ENCODE measurements around the gene PHF23. TPM values are rescaled to one million over a fixed set of nuclear protein-coding genes. Genes with fewer than 3 reads are reported as not detected.
A peak's percentile ranks its signal among the peaks of the same experiment; 100 is the strongest.

The PHF23 gene
- 44.8 and 45.5 TPM in 2 replicates for total RNA-seq (2012; rRNA removed)
- 54.4 and 58.5 TPM in 2 replicates for polyA plus RNA-seq (2012; rRNA removed)
- 37.0 TPM in 2 replicates for polyA plus RNA-seq (2012; cell fraction: cytosol; rRNA removed)
- polyA plus RNA-seq (2012; cell fraction: nucleus; rRNA removed; ENCODE audit: low replicate concordance) = 22.3 and 31.7 TPM in 2 replicates
- percentile 77 among the genes with signal in this experiment for Bru-seq, nascent RNA
- BruChase-seq, experiment 1, labeled RNA remaining after a 6-hour chase = percentile 78 among the genes with signal in this experiment
- BruChase-seq, experiment 2, labeled RNA remaining after a 2-hour chase = percentile 94 among the genes with signal in this experiment
- long read RNA-seq, transcript PHF23-205 (5 exons, 1,768 nt) = minor isoform, 6 of 91 reads
- long read RNA-seq, transcript PHF23-201 (5 exons, 2,037 nt) = major isoform, 51 of 91 reads
- long read RNA-seq, partial matches to known transcripts = 19 of 91 reads
- long read RNA-seq, other reads (novel, unspliced or antisense) = 15 of 91 reads

GRCh38 chr17:7239091-7240027 lies at the start of gene PHF23:
TSS of gene PHF23 (minus strand) at chr17:7239457. CDS start at chr17:7239279, 178 bp downstream.
- peak within 1 kb of the TSS; percentile 50; the same call in 1 of the 2 replicates for H2BK120ac ChIP-seq (ENCODE audit: low read depth, low read length)
- H2AK5ac ChIP-seq (ENCODE audit: low read depth, low read length) = peak within 1 kb of the TSS; percentile 84
- H3K9me3 ChIP-seq (ENCODE audit: control insufficient read depth, insufficient read depth, low read length) = no peaks in the 10 kb centered on the region
- peak within 1 kb of the TSS; percentile 55 for H4K5ac ChIP-seq (ENCODE audit: low read depth, low read length)
- H4K8ac ChIP-seq (ENCODE audit: low read depth in 2 of 2, low read length in 2 of 2) = peak within 1 kb of the TSS; percentile 60 to 73; a peak in 3 of 4 replicates
- no peaks in the 10 kb centered on the region for H3K27me3 ChIP-seq (ENCODE audit: control insufficient read depth, insufficient read depth, low read length)
- H3K14ac ChIP-seq (replicated peaks; ENCODE audit: low read depth, low read length) = peak within 1 kb of the TSS; percentile 95
- peaks cover 29% of the 10 kb centered on the region for H4K20me1 ChIP-seq (ENCODE audit: insufficient read depth, low read length)
- peaks cover 19 to 64% of the 10 kb centered on the region in 2 experiments for H3K79me1 ChIP-seq (ENCODE audit: low read depth in 1 of 2, low read length in 2 of 2)
- peak within 1 kb of the TSS; percentile 97 for H3K9ac ChIP-seq (ENCODE audit: low read depth, low read length)
- peak within 1 kb of the TSS; percentile 91 for H2BK5ac ChIP-seq (ENCODE audit: low read depth, low read length, poor library complexity, severe bottlenecking)
- POLR2A ChIA-PET (ENCODE audit: unreplicated experiment) = interaction anchor here (1.0 kb wide), 1 partner anchor 10 kb away, joined by 3 read pairs; no protein-coding TSS in a partner anchor
- peak within 1 kb of the TSS; percentile 51 for H3K18ac ChIP-seq (ENCODE audit: low read depth, low read length)
- WGBS, 2 experiments (ENCODE audit: extremely low coverage in 2 of 2, insufficient read length in 1 of 2) = 0% methylated on average over 15 of the region's 72 CpGs; no CpG with 5 or more reads in 1 of the 2 experiments
- intact Hi-C loops (cut with micrococcal nuclease) (loop anchor here (5.0 kb wide), 1 partner anchor 58 kb away; no protein-coding TSS in a partner anchor), dilution Hi-C loops (cut with HindIII; ENCODE audit: low sequenced_read_pairs, unreplicated experiment) (no loop called here), in situ Hi-C loops (cut with MboI; ENCODE audit: low sequenced_read_pairs) (loop anchor here (25.0 kb wide), 1 partner anchor 923 kb away; the partner anchor contains the start of genes PER1 and VAMP2)
- peaks cover 14% of the 10 kb centered on the region for H3K4me1 ChIP-seq (ENCODE audit: control insufficient read depth, insufficient read depth, low read length)
- ATAC-seq (ENCODE audit: low read depth) (peak; percentile 70), DNase-seq (peak; percentile 99)
- H3K9me1 ChIP-seq (ENCODE audit: insufficient read depth, low read length) = peaks cover 2% of the 10 kb centered on the region; the same call in 1 of the 2 replicates
- peak within 1 kb of the TSS; percentile 89 for H3K4ac ChIP-seq (ENCODE audit: low read depth, low read length)
- peak within 1 kb of the TSS; percentile 75 for H4K91ac ChIP-seq (ENCODE audit: insufficient read depth, low read depth, low read length)
- H2AK9ac ChIP-seq (replicated peaks; ENCODE audit: low read depth, low read length, poor library complexity) = peak within 1 kb of the TSS; percentile 100
- H2BK15ac ChIP-seq (ENCODE audit: low read depth, low read length) = no peak within 1 kb of the TSS
- CTCF ChIA-PET = interaction anchor here (1.0 kb wide), 1 partner anchor 19 kb away, joined by 3 read pairs; the partner anchor contains the start of genes ACADVL and DLG4
- peak within 1 kb of the TSS; percentile 85 for H3K56ac ChIP-seq (ENCODE audit: extremely low read depth, insufficient read depth, low read length)
- no peak within 1 kb of the TSS for H2BK20ac ChIP-seq (ENCODE audit: low read depth, low read length)
- peak within 1 kb of the TSS; percentile 54 for H2AFZ ChIP-seq (replicated peaks; ENCODE audit: low read length, poor library complexity)
- BruUV-seq (replicated peaks) = no TSS peak
- H3K27ac ChIP-seq (ENCODE audit: insufficient read depth, low read length) = peak within 1 kb of the TSS; percentile 97
- peak within 1 kb of the TSS; percentile 81 for H3K4me2 ChIP-seq (ENCODE audit: low read depth, low read length)
- peaks cover 37% of the 10 kb centered on the region for H3K36me3 ChIP-seq (ENCODE audit: control insufficient read depth, insufficient read depth, low read length)
- H3K4me3 ChIP-seq (ENCODE audit: insufficient read depth, low read depth, low read length) = peak within 1 kb of the TSS; percentile 98
- peak within 1 kb of the TSS; percentile 94 for H3K23ac ChIP-seq (ENCODE audit: low read depth, low read length)
- TF ChIP-seq CEBPB (IDR thresholded peaks at IDR 0.05; ENCODE audit: low read depth, low read length) (no peak), MXI1 (IDR thresholded peaks at IDR 0.05; ENCODE audit: borderline replicate concordance, low read depth, low read length) (0 out of 2 replicates have a peak, but pooled peaks have one; percentile 17), FOS (IDR thresholded peaks at IDR 0.05; ENCODE audit: low read depth, low read length) (no peak), SMC3 (IDR thresholded peaks at IDR 0.05; ENCODE audit: low read depth, low read length) (no peak), CHD1 (IDR thresholded peaks at IDR 0.05; ENCODE audit: low read depth, low read length) (no peak), MAFK (IDR thresholded peaks at IDR 0.05; ENCODE audit: low read depth, low read length) (no peak), MAZ (IDR thresholded peaks at IDR 0.05; ENCODE audit: borderline replicate concordance, low read depth, low read length) (peak; percentile 100), NFE2L2 (IDR thresholded peaks at IDR 0.05; ENCODE audit: low read depth, low read length) (no peak), RAD21 (IDR thresholded peaks at IDR 0.05; ENCODE audit: low read length) (no peak), POLR2A (IDR thresholded peaks at IDR 0.05; ENCODE audit: low read depth, low read length) (no peak), BHLHE40 (IDR thresholded peaks at IDR 0.05; ENCODE audit: low read depth, low read length) (no peak)
- TF ChIP-seq, protein P1, sequence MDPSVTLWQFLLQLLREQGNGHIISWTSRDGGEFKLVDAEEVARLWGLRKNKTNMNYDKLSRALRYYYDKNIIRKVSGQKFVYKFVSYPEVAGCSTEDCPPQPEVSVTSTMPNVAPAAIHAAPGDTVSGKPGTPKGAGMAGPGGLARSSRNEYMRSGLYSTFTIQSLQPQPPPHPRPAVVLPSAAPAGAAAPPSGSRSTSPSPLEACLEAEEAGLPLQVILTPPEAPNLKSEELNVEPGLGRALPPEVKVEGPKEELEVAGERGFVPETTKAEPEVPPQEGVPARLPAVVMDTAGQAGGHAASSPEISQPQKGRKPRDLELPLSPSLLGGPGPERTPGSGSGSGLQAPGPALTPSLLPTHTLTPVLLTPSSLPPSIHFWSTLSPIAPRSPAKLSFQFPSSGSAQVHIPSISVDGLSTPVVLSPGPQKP (IDR thresholded peaks at IDR 0.05; ENCODE audit: borderline replicate concordance, low read depth, low read length) = no peak

Data from IMR-90 (cell line).